Endothelial cell of umbilical vein (primary cell): ENCODE results near the gene MGAT4A. TPM values are rescaled to one million over a fixed set of nuclear protein-coding genes. Genes with fewer than 3 reads are reported as not detected.

Source experiments
- BruUV-seq: library from RNA; stranded (reverse); fragments of 400-500 nt; replicated peaks from 2 replicates; lab custom pipeline; 2021; lab: Mats Ljungman, UMichigan
- CTCF ChIA-PET: fragments of 300-600, 350-600 bp; sonication (Branson Sonifier 250); formaldehyde crosslinking; loops from one replicate; lab custom pipeline; 2021; ENCODE audit warnings: antibody characterized with exemption, inconsistent platforms; lab: Charles Lee
- POLR2A ChIA-PET: fragments of 300-600, 350-600 bp; sonication (Branson Sonifier 250); formaldehyde crosslinking; loops from one replicate; lab custom pipeline; 2021; ENCODE audit warnings: antibody characterized with exemption, inconsistent platforms; lab: Charles Lee
- DNase-seq: peaks from one replicate; pipeline ENCODE4 v3.0.0-alpha.2; 2011; ENCODE audit warnings: low read depth, low spot score
- FAIRE-seq: peaks from 2 replicates; lab custom pipeline; 2011; peaks lifted over from hg19 to GRCh38; lab: Jason Lieb, UNC
- H2AFZ ChIP-seq: 2 replicates; pipeline ENCODE4 v1.6.0; 2012; ENCODE audit warnings: low read depth, low read length, control low read depth, inconsistent platforms
- H3K27ac ChIP-seq: 2 replicates; pipeline ENCODE4 v1.5.1; 2011; ENCODE audit warnings: low read depth, mild to moderate bottlenecking, control low read depth, low read length, moderate library complexity; ENCODE audit not compliant: insufficient read depth
- H3K27me3 ChIP-seq, 2 experiments: 2 replicates each; pipeline versions ENCODE4 v1.6.0 to v1.6.1; 2011; ENCODE audit warnings: low read length in 2 of 2, mixed read lengths in 1 of 2; ENCODE audit not compliant: control insufficient read depth in 2 of 2, insufficient read depth in 2 of 2
- H3K36me3 ChIP-seq, 2 experiments: 2 replicates in 1 of 2; 3 replicates in 1 of 2; pipeline ENCODE4 v1.5.1; 2011; ENCODE audit warnings: low read length in 2 of 2, mild to moderate bottlenecking in 1 of 2, moderate library complexity in 1 of 2; ENCODE audit not compliant: control insufficient read depth in 2 of 2, insufficient read depth in 2 of 2; ENCODE audit errors: extremely low read depth in 1 of 2
- H3K4me1 ChIP-seq: 3 replicates; pipeline ENCODE4 v1.5.1; 2011; ENCODE audit warnings: mild to moderate bottlenecking, low read length; ENCODE audit not compliant: control insufficient read depth, insufficient read depth; ENCODE audit errors: extremely low read depth
- H3K4me2 ChIP-seq: 2 replicates; pipeline ENCODE4 v1.6.1; 2011; ENCODE audit warnings: low read length, control low read depth, mixed read lengths; ENCODE audit not compliant: insufficient read depth
- H3K4me3 ChIP-seq, 3 experiments: fragments of 200-600 bp in 1 of 3; sonication (generic), shearing (Covaris generic) in 1 of 3; replicated peaks in 1 of 3; 2 replicates each; pipeline ENCODE4 v1.5.1; 2011 to 2016; ENCODE audit warnings: control low read depth in 3 of 3, low read length in 3 of 3, mild to moderate bottlenecking in 2 of 3, inconsistent platforms in 1 of 3, low read depth in 1 of 3, moderate library complexity in 1 of 3; ENCODE audit not compliant: insufficient read depth in 1 of 3
- H3K79me2 ChIP-seq: 2 replicates; pipeline ENCODE4 v1.6.0; 2012; ENCODE audit warnings: low read length, inconsistent platforms; ENCODE audit not compliant: control insufficient read depth, insufficient read depth
- H3K9ac ChIP-seq: replicated peaks from 2 replicates; pipeline ENCODE3; 2011; ENCODE audit warnings: low read length, control low read depth; ENCODE audit not compliant: insufficient read depth; ENCODE audit errors: extremely low read depth
- H3K9me1 ChIP-seq: replicated peaks from 3 replicates; pipeline ENCODE4 v1.6.0; 2011; ENCODE audit warnings: mild to moderate bottlenecking, low read length; ENCODE audit not compliant: control insufficient read depth, insufficient read depth; ENCODE audit errors: extremely low read depth
- H3K9me3 ChIP-seq: replicated peaks from 2 replicates; pipeline ENCODE4 v1.5.1; 2012; ENCODE audit warnings: low read length, inconsistent platforms; ENCODE audit not compliant: control insufficient read depth, insufficient read depth
- H4K20me1 ChIP-seq: replicated peaks from 2 replicates; pipeline ENCODE3; 2011; ENCODE audit warnings: mild to moderate bottlenecking, low read length; ENCODE audit not compliant: control insufficient read depth, insufficient read depth; ENCODE audit errors: extremely low read depth
- CTCF ChIP-seq, 2 donors: IDR thresholded peaks; 1 replicate in 1 of 2; 2 replicates in 1 of 2; pipeline ENCODE4 v1.5.1; 2011; ENCODE audit warnings: low read length in 2 of 2, mild to moderate bottlenecking in 2 of 2, moderate library complexity in 2 of 2, control low read depth in 1 of 2, inconsistent platforms in 1 of 2, low read depth in 1 of 2; ENCODE audit not compliant: insufficient read depth in 1 of 2; ENCODE audit errors: extremely low read depth in 1 of 2
- EZH2 ChIP-seq: IDR thresholded peaks from 2 replicates; pipeline ENCODE4 v1.6.1; 2012; ENCODE audit warnings: borderline replicate concordance, low read depth, mild to moderate bottlenecking, moderate library complexity, low read length, inconsistent platforms; ENCODE audit not compliant: severe bottlenecking
- FOS ChIP-seq: IDR thresholded peaks from 2 replicates; pipeline ENCODE4 v1.6.1; 2011; ENCODE audit warnings: mild to moderate bottlenecking, low read length, moderate library complexity, borderline replicate concordance; ENCODE audit not compliant: insufficient read depth
- GATA2 ChIP-seq: IDR thresholded peaks from 2 replicates; pipeline ENCODE4 v1.7.0; 2011; ENCODE audit warnings: low read depth, mild to moderate bottlenecking, moderate library complexity, mixed read lengths, low read length; ENCODE audit not compliant: insufficient read length, insufficient read depth
- JUN ChIP-seq: IDR thresholded peaks from 2 replicates; pipeline ENCODE4 v1.6.1; 2011; ENCODE audit warnings: borderline replicate concordance, low read depth; ENCODE audit not compliant: insufficient read length, insufficient read depth
- MYC ChIP-seq: IDR thresholded peaks from one replicate; pipeline ENCODE4 v1.6.1; 2011; ENCODE audit warnings: mild to moderate bottlenecking, low read depth, low read length
- POLR2A ChIP-seq: IDR thresholded peaks from 2 replicates; pipeline ENCODE4 v1.6.1; 2012; ENCODE audit warnings: low read depth, mild to moderate bottlenecking, control low read depth, low read length
- POLR2AphosphoS5 ChIP-seq: IDR thresholded peaks from 2 replicates; pipeline ENCODE4 v1.6.1; 2012; ENCODE audit warnings: low read depth, mild to moderate bottlenecking, control low read depth, low read length, moderate library complexity; ENCODE audit not compliant: insufficient read depth
- dilution Hi-C: fragments of 300-500 bp; cut with MboI; formaldehyde crosslinking; loops from one replicate; pipeline ENCODE4 v1.15.0; 2019; ENCODE audit warnings: low sequenced_read_pairs; ENCODE audit not compliant: extremely low pct_ligation_motif_present
- intact Hi-C: fragments of 100-400 bp; cut with micrococcal nuclease; formaldehyde crosslinking; loops from one replicate; pipeline ENCODE4 v1.10.0; 2022
- polyA plus RNA-seq, 4 experiments: library from polyadenylated mRNA; depleted of rRNA in 3 of 4; stranded (reverse) in 3 of 4; unstranded in 1 of 4; fragments of >200 nt; gene quantifications; 2 replicates each; pipeline versions ENCODE4 v1.2.1 to v1.2.3, GENCODE V29; 2011 to 2012; ENCODE audit warnings: missing spikeins in 1 of 4
- total RNA-seq: library from RNA; stranded (reverse); gene quantifications from 2 replicates; pipeline ENCODE4 v1.2.3, GENCODE V29; 2021
- TF ChIP-seq, protein P1 (sequence below): IDR thresholded peaks from 2 replicates; pipeline ENCODE4 v1.6.1; 2011; ENCODE audit not compliant: insufficient read depth, insufficient read length

MGAT4A gene
- total and polyA plus RNA-seq, 2 donors (not counting 3 experiments of a cell fraction or from before 2014, with no cell fraction given) = 9.2 to 42.2 TPM

GRCh38 chr2:98708396-98709186 is 22.3 kb downstream of the MGAT4A start:
- dilution Hi-C loops = no loop called here

More at GRCh38 chr2:98708396-98709186, 22.3 kb downstream of the MGAT4A start:
- Histone ChIP-seq H3K9ac (no peak overlapping the region), H3K9me3 (no peaks in the 10 kb centered on the region), H3K27me3 (no peaks in the 10 kb centered on the region), H3K36me3 (no peaks in the 10 kb centered on the region), H3K27ac (no peak overlapping the region), H3K4me2 (no peak overlapping the region), H3K79me2 (peaks cover 81% of the 10 kb centered on the region), H3K4me1 (peaks cover 40% of the 10 kb centered on the region), H4K20me1 (no peaks in the 10 kb centered on the region), H3K9me1 (no peaks in the 10 kb centered on the region), H2AFZ (no peak overlapping the region), H3K4me3 (no peak overlapping the region)
- BruUV-seq = no TSS peak
- POLR2A ChIA-PET = no interaction called here
- CTCF ChIA-PET = interaction anchor here (1.1 to 4.1 kb wide), 2 partner anchors 15 to 59 kb away, joined by 3 to 16 read pairs; no protein-coding TSS in a partner anchor
- TF ChIP-seq, protein P1, sequence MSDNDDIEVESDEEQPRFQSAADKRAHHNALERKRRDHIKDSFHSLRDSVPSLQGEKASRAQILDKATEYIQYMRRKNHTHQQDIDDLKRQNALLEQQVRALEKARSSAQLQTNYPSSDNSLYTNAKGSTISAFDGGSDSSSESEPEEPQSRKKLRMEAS = no peak
- TF ChIP-seq POLR2AphosphoS5 = no peak
- TF ChIP-seq MYC = no peak
- TF ChIP-seq GATA2 = no peak
- TF ChIP-seq POLR2A = no peak
- TF ChIP-seq FOS = no peak
- TF ChIP-seq JUN = no peak
- no peak for TF ChIP-seq CTCF (IDR thresholded peaks at IDR 0.05; ENCODE audit: extremely low read depth in 1 of 2, insufficient read depth in 1 of 2, low read depth in 1 of 2, low read length in 2 of 2)
- no peak for TF ChIP-seq EZH2
- intact Hi-C loops = no loop called here
- FAIRE-seq (no peak), DNase-seq (no peak)
